Motor neuron (in vitro differentiated cells): ENCODE measurements around the gene SEZ6L2. TPM values are rescaled to one million over a fixed set of nuclear protein-coding genes. Genes with fewer than 3 reads are reported as not detected.

Source experiments
- ATAC-seq, 8 experiments: fragments of 200-7000 bp; cut with Tn5 transposase; replicated peaks in 6 of 8; 2 replicates each; pipeline ENCODE4 v1.8.0; 2021; ENCODE audit warnings: mild to moderate bottlenecking in 8 of 8, moderate library complexity in 8 of 8
- H3K27ac ChIP-seq, 2 donors: fragments of 250-450 bp; sonication (Bioruptor Pico); 2 replicates each; pipeline ENCODE4 v1.9.0; 2021; ENCODE audit warnings: antibody characterized with exemption in 2 of 2, mild to moderate bottlenecking in 2 of 2, moderate library complexity in 1 of 2
- H3K4me1 ChIP-seq, 2 donors: fragments of 250-450 bp; sonication (Bioruptor Pico); replicated peaks in 1 of 2; 2 replicates each; pipeline ENCODE4 v1.6.1; 2021; ENCODE audit warnings: antibody characterized with exemption in 2 of 2, mild to moderate bottlenecking in 2 of 2, moderate library complexity in 1 of 2
- H3K4me3 ChIP-seq, 5 donors: fragments of 250-450 bp; sonication (Bioruptor Pico); 2 replicates each; pipeline ENCODE4 v1.9.0; 2021; ENCODE audit warnings: antibody characterized with exemption in 5 of 5, mild to moderate bottlenecking in 5 of 5, moderate library complexity in 4 of 5
- WGBS, 10 experiments: fragments of 450-650 bp; shearing (Covaris generic); methylation state at CpG; one replicate each; pipeline ENCODE4 v1.0.0; 2022; 5-methylcytosine and 5-hydroxymethylcytosine counted together
- in situ Hi-C, 9 experiments: fragments of 400-800 bp; cut with MboI; loops; one replicate each; pipeline ENCODE4 v1.15.0; 2021; ENCODE audit warnings: low sequenced_read_pairs in 9 of 9, low pct_unique_long_range_greater_than_20kb in 2 of 9; ENCODE audit not compliant: unreplicated experiment in 9 of 9
- total RNA-seq, 8 experiments: library from RNA; unstranded; fragments of 300-600 nt; gene quantifications; 2 replicates each; pipeline versions ENCODE4 v1.2.3 to v1.2.4, GENCODE V29; 2022

SEZ6L2 gene
- total RNA-seq, 8 experiments from 2014 or later: 20.4 to 95.6 (median 70.1) TPM

DNA sequence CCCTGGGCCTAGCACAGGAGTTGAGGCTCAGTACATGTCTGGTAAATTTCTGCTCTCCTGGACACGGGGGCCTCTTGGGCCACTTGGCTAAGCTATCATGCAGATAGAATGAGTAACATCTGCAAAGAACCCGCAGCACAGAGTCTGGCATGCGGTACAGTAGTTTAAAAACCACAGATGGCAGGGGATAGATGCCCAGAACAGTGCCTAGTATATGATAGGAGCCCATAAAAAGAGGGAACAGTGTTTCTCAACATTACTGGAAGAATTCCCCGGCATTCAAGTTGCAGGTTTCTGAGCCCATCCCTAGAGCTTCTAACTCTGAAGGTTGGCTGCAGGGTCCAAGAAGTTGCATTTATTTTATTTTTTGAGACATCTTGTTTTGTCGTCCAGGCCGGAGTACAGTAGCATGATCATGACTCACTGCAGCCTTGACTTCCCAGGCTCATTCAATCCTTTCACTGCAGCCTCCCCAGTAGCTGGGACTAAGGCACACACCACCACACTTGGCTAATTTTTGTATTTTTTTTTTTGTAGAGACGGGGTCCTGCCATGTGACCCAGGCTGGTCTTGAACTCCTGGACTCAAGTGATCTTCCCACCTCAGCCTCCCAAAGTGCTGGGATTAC is 42.1 kb downstream of the SEZ6L2 start:
- Histone ChIP-seq H3K4me1 (peaks cover 5 to 8% of the 10 kb centered on the region in 2 donors), H3K4me3 (no peak overlapping the region), H3K27ac (no peak overlapping the region)
- peak in 1 of 8 experiments; percentile 15 for ATAC-seq
- in situ Hi-C loops: loop anchor here in 1 of 9 experiments (25.0 kb wide), 1 partner anchor 105 kb away; the partner anchor contains the start of genes TAOK2 and TMEM219
- 0 to 100% (median 79%) methylated on average over 1 to 5 of the region's 7 CpGs; no CpG with 5 or more reads in 1 of the 10 experiments for WGBS, 10 experiments

DNA sequence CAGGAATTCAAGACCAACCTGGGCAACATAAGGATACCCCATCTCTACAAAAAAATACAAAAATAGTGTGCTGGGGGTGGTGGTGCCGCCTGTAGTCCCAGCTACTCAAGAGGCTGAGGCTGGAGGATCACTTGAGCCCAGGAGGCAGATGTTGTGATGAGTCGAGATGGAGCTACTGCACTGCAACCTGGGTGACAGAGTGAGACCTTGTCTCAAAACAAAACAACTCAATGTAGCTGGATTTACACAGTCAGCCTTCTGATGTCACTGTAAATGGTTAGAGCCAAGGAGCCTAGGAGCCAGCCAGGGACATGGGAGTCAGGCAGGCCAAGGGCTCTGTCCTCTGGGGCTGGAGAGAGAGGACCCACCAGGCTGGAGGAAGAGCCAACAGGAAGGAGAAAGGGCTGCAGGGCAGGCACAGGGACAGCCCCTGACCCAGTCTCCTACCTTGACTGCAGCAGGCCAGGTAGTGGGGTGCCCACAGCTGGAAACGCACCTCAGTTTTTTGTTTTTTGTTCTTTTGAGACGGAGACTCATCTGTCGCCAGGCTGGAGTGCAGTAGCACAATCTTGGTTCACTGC is 44.7 kb downstream of the SEZ6L2 start:
- no peak for ATAC-seq
- in situ Hi-C loops: loop anchor here in 1 of 9 experiments (25.0 kb wide), 1 partner anchor 108 kb away; the partner anchor contains the start of genes TAOK2 and TMEM219
- WGBS, 10 experiments: 63 to 100% (median 82%) methylated on average over 1 to 3 of the region's 5 CpGs; no CpG with 5 or more reads in 5 of the 10 experiments
- H3K27ac ChIP-seq: no peak overlapping the region
- no peaks in the 10 kb centered on the region for H3K4me1 ChIP-seq
- H3K4me3 ChIP-seq: no peak overlapping the region

DNA sequence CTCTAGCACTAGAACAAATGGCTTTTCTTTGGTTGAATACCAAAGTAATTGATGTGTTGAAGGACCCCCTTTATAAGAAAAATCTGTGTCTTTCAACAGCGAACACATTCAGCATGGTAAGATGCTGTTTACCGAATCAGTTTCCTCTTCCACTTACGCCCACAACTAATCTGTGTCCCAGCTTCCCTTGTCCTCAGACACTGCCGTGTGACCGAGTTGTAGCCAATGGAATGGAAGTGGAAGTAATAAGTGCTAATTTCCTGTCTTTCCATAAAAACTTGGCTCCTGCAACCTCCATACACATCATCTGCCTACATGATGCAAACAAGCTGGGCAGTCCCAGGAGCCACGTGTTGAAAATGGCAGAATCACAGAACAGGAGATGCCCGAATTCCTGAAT is 46.7 kb downstream of the SEZ6L2 start:
- 0 to 100% (median 80%) methylated on average over 1 to 7 of the region's 7 CpGs; no CpG with 5 or more reads in 3 of the 10 experiments for WGBS, 10 experiments
- peak; percentile 19 to 84 (median 65) for ATAC-seq
- H3K4me3 ChIP-seq: no peak overlapping the region
- H3K27ac ChIP-seq: no peak overlapping the region
- no peaks in the 10 kb centered on the region for H3K4me1 ChIP-seq
- in situ Hi-C loops: loop anchor here in 1 of 9 experiments (25.0 kb wide), 1 partner anchor 110 kb away; the partner anchor contains the start of genes TAOK2 and TMEM219

DNA sequence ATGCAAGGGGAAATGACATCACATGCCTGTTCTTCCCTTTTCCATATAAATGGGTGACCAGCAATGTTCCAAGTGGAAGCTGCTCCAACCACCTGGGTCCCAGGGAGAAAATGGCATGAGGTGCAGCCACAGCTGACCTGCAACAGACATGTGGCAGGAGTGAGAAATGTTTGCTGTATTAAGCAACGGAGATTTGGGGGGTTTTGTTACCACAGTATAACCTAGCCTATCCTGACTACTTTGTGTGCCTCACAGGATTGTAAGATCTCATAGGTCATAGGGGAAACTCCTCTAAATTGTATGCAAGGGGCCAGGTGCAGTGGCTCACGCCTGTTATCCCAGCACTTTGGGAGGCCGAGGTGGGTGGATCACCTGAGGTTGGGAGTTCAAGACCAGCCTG is 48.4 kb downstream of the SEZ6L2 start:
- ATAC-seq: no peak
- Histone ChIP-seq H3K4me3 (no peak overlapping the region), H3K4me1 (no peaks in the 10 kb centered on the region), H3K27ac (no peak overlapping the region)
- 92 to 100% methylated on average over 1 to 2 of the region's 3 CpGs; no CpG with 5 or more reads in 8 of the 10 experiments for WGBS, 10 experiments
- in situ Hi-C loops: loop anchor here in 1 of 9 experiments (25.0 kb wide), 1 partner anchor 111 kb away; the partner anchor contains the start of genes TAOK2 and TMEM219

- Histone ChIP-seq H3K27ac (no peak overlapping the region), H3K4me1 (no peaks in the 10 kb centered on the region), H3K4me3 (no peak overlapping the region)
- WGBS, 10 experiments: 33 to 100% (median 70%) methylated on average over 1 to 3 of the region's 5 CpGs; no CpG with 5 or more reads in 1 of the 10 experiments
- in situ Hi-C loops: loop anchor here in 1 of 9 experiments (25.0 kb wide), 1 partner anchor 163 kb away; the partner anchor contains the start of genes C16orf92 and DOC2A
- ATAC-seq: peak in 5 of 8 experiments; percentile 60 to 75 (median 71)
Measured at GRCh38 chr16:29849505-29849904, 49.8 kb downstream of the SEZ6L2 start.

- Histone ChIP-seq H3K4me1 (no peaks in the 10 kb centered on the region), H3K27ac (no peak overlapping the region), H3K4me3 (no peak overlapping the region)
- in situ Hi-C loops: loop anchor here in 1 of 9 experiments (25.0 kb wide), 1 partner anchor 164 kb away; the partner anchor contains the start of genes C16orf92 and DOC2A
- WGBS, 10 experiments: 2 to 100% (median 60%) methylated on average over 1 to 6 of the region's 15 CpGs; no CpG with 5 or more reads in 3 of the 10 experiments
- peak; percentile 18 to 83 (median 34) for ATAC-seq
Measured at GRCh38 chr16:29848420-29849297, 50.7 kb downstream of the SEZ6L2 start.

DNA sequence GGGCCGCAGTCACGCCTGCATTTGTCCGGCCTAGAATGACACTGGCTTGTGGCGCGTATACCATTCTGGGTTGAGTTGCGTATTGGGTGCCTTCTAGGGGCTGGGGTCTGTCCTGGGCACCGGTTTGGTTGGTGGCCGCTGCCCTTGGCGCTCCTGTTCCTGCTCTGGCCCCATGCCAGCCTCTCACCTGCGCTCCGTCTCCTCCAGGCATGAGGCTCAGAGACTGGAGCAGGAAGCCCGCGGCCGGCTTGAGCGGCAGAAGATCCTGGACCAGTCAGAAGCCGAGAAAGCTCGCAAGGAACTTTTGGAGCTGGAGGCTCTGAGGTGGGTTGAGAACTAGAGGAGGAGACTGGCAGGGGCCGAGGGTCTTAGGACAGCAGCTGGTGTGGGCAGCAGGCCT is 53.7 kb downstream of the SEZ6L2 start:
- no peak overlapping the region for H3K4me3 ChIP-seq
- H3K4me1 ChIP-seq: no peaks in the 10 kb centered on the region
- in situ Hi-C loops: loop anchor here in 1 of 9 experiments (25.0 kb wide), 1 partner anchor 167 kb away; the partner anchor contains the start of genes C16orf92 and DOC2A
- no peak for ATAC-seq
- WGBS, 10 experiments: 95 to 100% (median 100%) methylated on average over 1 to 12 of the region's 18 CpGs; no CpG with 5 or more reads in 7 of the 10 experiments
- no peak overlapping the region for H3K27ac ChIP-seq

DNA sequence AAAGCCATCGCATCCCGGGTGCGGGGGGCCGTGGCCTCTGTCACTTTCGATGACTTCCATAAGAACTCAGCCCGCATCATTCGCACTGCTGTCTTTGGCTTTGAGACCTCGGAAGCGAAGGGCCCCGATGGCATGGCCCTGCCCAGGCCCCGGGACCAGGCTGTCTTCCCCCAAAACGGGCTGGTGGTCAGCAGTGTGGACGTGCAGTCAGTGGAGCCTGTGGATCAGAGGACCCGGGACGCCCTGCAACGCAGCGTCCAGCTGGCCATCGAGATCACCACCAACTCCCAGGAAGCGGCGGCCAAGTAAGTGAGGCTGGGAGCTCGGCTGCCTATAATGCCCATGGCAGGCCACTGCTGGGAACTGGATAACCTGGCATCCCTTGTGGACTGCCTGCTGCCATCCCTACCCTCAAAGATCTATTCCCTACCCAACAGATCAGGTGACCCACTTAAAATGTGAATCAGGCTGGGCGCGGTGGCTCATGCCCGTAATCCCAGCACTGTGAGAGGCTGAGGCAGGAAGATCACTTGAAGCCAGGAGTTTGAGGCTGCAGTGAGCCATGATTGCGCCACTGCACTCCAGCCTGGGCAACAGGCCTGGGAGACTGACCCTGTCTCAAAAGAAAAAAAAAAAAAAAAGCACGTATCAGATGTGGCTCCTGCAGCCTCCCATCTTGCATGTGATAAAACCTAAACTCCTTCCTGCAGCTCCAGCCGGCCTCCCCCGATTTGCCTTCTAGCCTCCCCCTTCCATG is 54.6 kb downstream of the SEZ6L2 start:
- H3K27ac ChIP-seq: no peak overlapping the region
- H3K4me3 ChIP-seq: no peak overlapping the region
- no peaks in the 10 kb centered on the region for H3K4me1 ChIP-seq
- WGBS, 10 experiments: 71 to 93% (median 82%) methylated on average over 2 to 13 of the region's 28 CpGs; no CpG with 5 or more reads in 4 of the 10 experiments
- in situ Hi-C loops: loop anchor here in 1 of 9 experiments (25.0 kb wide), 1 partner anchor 168 kb away; the partner anchor contains the start of genes C16orf92 and DOC2A
- no peak for ATAC-seq

GRCh38 chr16:29843931-29844330 is 55.4 kb downstream of the SEZ6L2 start:
- 40 to 100% (median 100%) methylated on average over 1 to 5 of the region's 8 CpGs; no CpG with 5 or more reads in 3 of the 10 experiments for WGBS, 10 experiments
- in situ Hi-C loops: loop anchor here in 1 of 9 experiments (25.0 kb wide), 1 partner anchor 168 kb away; the partner anchor contains the start of genes C16orf92 and DOC2A
- H3K27ac ChIP-seq: no peak overlapping the region
- H3K4me3 ChIP-seq: no peak overlapping the region
- H3K4me1 ChIP-seq: no peaks in the 10 kb centered on the region
- no peak for ATAC-seq

- no peaks in the 10 kb centered on the region for H3K4me1 ChIP-seq
- no peak overlapping the region for H3K4me3 ChIP-seq
- H3K27ac ChIP-seq: no peak overlapping the region
- in situ Hi-C loops: loop anchor here in 1 of 9 experiments (25.0 kb wide), 1 partner anchor 169 kb away; the partner anchor contains the start of genes C16orf92 and DOC2A
- ATAC-seq: peak in 1 of 8 experiments; percentile 52
- 77 to 100% (median 90%) methylated on average over 1 to 8 of the region's 9 CpGs; no CpG with 5 or more reads in 5 of the 10 experiments for WGBS, 10 experiments
Measured at GRCh38 chr16:29842732-29843346, 56.5 kb downstream of the SEZ6L2 start.

DNA sequence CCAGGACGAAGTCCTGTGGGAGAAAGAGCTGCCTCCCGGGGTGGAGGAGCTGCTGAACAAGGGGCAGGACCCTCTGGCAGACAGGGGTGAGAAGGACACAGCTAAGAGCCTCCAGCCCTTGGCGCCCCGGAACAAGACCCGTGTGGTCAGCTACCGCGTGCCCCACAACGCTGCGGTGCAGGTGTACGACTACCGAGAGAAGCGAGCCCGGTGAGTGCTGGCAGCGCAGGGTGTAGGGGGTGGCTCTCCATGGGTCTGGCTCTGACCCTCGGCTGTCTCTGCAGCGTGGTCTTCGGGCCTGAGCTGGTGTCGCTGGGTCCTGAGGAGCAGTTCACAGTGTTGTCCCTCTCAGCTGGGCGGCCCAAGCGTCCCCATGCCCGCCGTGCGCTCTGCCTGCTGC is 57.7 kb downstream of the SEZ6L2 start:
- Histone ChIP-seq H3K4me1 (no peaks in the 10 kb centered on the region), H3K4me3 (no peak overlapping the region), H3K27ac (no peak overlapping the region)
- in situ Hi-C loops: loop anchor here in 1 of 9 experiments (25.0 kb wide), 1 partner anchor 171 kb away; the partner anchor contains the start of genes C16orf92 and DOC2A
- 75% methylated on average over 2 of the region's 23 CpGs; no CpG with 5 or more reads in 9 of the 10 experiments for WGBS, 10 experiments
- ATAC-seq: no peak
